B cell (primary cell): ENCODE results near the gene FOXD1. TPM values are rescaled to one million over a fixed set of nuclear protein-coding genes. Genes with fewer than 3 reads are reported as not detected.

ENCODE experiments used
- ATAC-seq: fragments of 200-7000 bp; cut with Tn5 transposase; one replicate; pipeline ENCODE4 v1.10.0; 2021; ENCODE audit warnings: low read depth, mild to moderate bottlenecking, moderate number of reproducible peaks, moderate library complexity
- CTCF ChIA-PET: fragments of 350-600 bp; sonication (Branson Sonifier 250); formaldehyde crosslinking; loops from one replicate; lab custom pipeline; 2021; ENCODE audit warnings: antibody characterized with exemption, inconsistent platforms; lab: Charles Lee
- POLR2A ChIA-PET: fragments of 350-600 bp; sonication (Branson Sonifier 250); formaldehyde crosslinking; loops from one replicate; lab custom pipeline; 2021; ENCODE audit warnings: antibody characterized with exemption; lab: Charles Lee
- DNase-seq: peaks from one replicate; pipeline ENCODE4 v3.0.0; 2013
- H2AFZ ChIP-seq: 2 replicates; pipeline ENCODE4 v1.6.1; 2012; ENCODE audit warnings: mild to moderate bottlenecking, low read depth, low read length; ENCODE audit not compliant: insufficient read depth, poor library complexity, severe bottlenecking
- H3K27ac ChIP-seq, 2 donors: 1 replicate in 1 of 2; 2 replicates in 1 of 2; pipeline ENCODE4 v1.5.1; 2012 to 2013; ENCODE audit warnings: low read length in 2 of 2, mild to moderate bottlenecking in 2 of 2, moderate library complexity in 1 of 2
- H3K27me3 ChIP-seq, 4 experiments: fragments of 200-600 bp in 1 of 4; sonication (generic) in 1 of 4; replicated peaks in 1 of 4; 1 replicate in 2 of 4; 2 replicates in 2 of 4; pipeline versions ENCODE4 v1.6.1 to v1.7.0; 2013 to 2016; ENCODE audit warnings: low read length in 3 of 4, mild to moderate bottlenecking in 2 of 4, mixed read lengths in 1 of 4, moderate library complexity in 1 of 4; ENCODE audit not compliant: insufficient read depth in 4 of 4, control insufficient read depth in 3 of 4; ENCODE audit errors: control extremely low read depth in 1 of 4
- H3K36me3 ChIP-seq, 2 experiments: replicated peaks in 1 of 2; 1 replicate in 1 of 2; 2 replicates in 1 of 2; pipeline versions ENCODE4 v1.6.1 to v1.7.1; 2013; ENCODE audit warnings: low read length in 1 of 2; ENCODE audit not compliant: insufficient read depth in 2 of 2, control insufficient read depth in 1 of 2; ENCODE audit errors: control extremely low read depth in 1 of 2, extremely low read depth in 1 of 2
- H3K4me1 ChIP-seq, 2 donors: fragments of 200-600 bp in 1 of 2; sonication (generic) in 1 of 2; 1 replicate in 1 of 2; 2 replicates in 1 of 2; pipeline versions ENCODE4 v1.5.1 to v1.6.1; 2013 to 2017; ENCODE audit warnings: low read length in 2 of 2; ENCODE audit not compliant: control insufficient read depth in 2 of 2, insufficient read depth in 2 of 2
- H3K4me2 ChIP-seq: replicated peaks from 2 replicates; pipeline ENCODE3; 2012; ENCODE audit warnings: mild to moderate bottlenecking, low read depth, low read length; ENCODE audit not compliant: poor library complexity, severe bottlenecking
- H3K4me3 ChIP-seq, 5 experiments: fragments of 200-600 bp in 1 of 5; sonication (generic) in 1 of 5; 1 replicate in 3 of 5; 2 replicates in 2 of 5; pipeline versions ENCODE4 v1.5.1 to v1.7.0; 2011 to 2016; ENCODE audit warnings: low read length in 4 of 5, mild to moderate bottlenecking in 4 of 5, low read depth in 2 of 5, control low read depth in 1 of 5, moderate library complexity in 1 of 5; ENCODE audit not compliant: insufficient read depth in 1 of 5; ENCODE audit errors: control extremely low read depth in 1 of 5, extremely low read depth in 1 of 5
- H3K79me2 ChIP-seq: fragments of 200-600 bp; sonication (generic); one replicate; pipeline ENCODE4 v1.6.0; 2016; ENCODE audit warnings: low read length; ENCODE audit not compliant: control insufficient read depth, insufficient read depth
- H3K9ac ChIP-seq: fragments of 200-600 bp; sonication (generic); 2 replicates; pipeline ENCODE4 v1.6.1; 2017; ENCODE audit warnings: mild to moderate bottlenecking, low read length, moderate library complexity
- H3K9me3 ChIP-seq, 3 donors: one replicate each; pipeline versions ENCODE4 v1.6.1 to v1.7.1; 2013; ENCODE audit warnings: low read length in 2 of 3; ENCODE audit not compliant: control insufficient read depth in 2 of 3, insufficient read depth in 1 of 3; ENCODE audit errors: control extremely low read depth in 1 of 3
- H4K20me1 ChIP-seq: 2 replicates; pipeline ENCODE4 v1.6.0; 2012; ENCODE audit warnings: mild to moderate bottlenecking, low read length; ENCODE audit not compliant: insufficient read depth, control insufficient read depth, poor library complexity, severe bottlenecking
- H3K27ac Mint-ChIP-seq: one replicate; pipeline ENCODE4 v1.8.0; 2021; ENCODE audit warnings: mixed read lengths
- H3K27me3 Mint-ChIP-seq: one replicate; pipeline ENCODE4 v1.8.0; 2021; ENCODE audit warnings: mixed read lengths
- H3K4me1 Mint-ChIP-seq: one replicate; pipeline ENCODE4 v1.8.0; 2021; ENCODE audit warnings: mixed read lengths
- H3K4me3 Mint-ChIP-seq: one replicate; pipeline ENCODE4 v1.8.0; 2021; ENCODE audit warnings: mixed read lengths
- H3K9me3 Mint-ChIP-seq: one replicate; pipeline ENCODE4 v1.8.0; 2022; ENCODE audit warnings: mixed read lengths; ENCODE audit not compliant: insufficient read depth
- CTCF ChIP-seq: fragments of 200-600 bp; IDR thresholded peaks from one replicate; pipeline ENCODE4 v1.8.0; 2022; ENCODE audit warnings: antibody characterized with exemption, mild to moderate bottlenecking
- EZH2 ChIP-seq: IDR thresholded peaks from 2 replicates; pipeline ENCODE4 v1.6.1; 2012; ENCODE audit warnings: borderline replicate concordance, low read depth, mild to moderate bottlenecking, moderate library complexity, low read length; ENCODE audit not compliant: insufficient read depth, poor library complexity, severe bottlenecking
- WGBS: methylation state at CpG from one replicate; pipeline ENCODE4 v1.1.5; 2013; ENCODE audit warnings: missing lambda C conversion rate; ENCODE audit not compliant: insufficient coverage; 5-methylcytosine and 5-hydroxymethylcytosine counted together
- intact Hi-C: fragments of 100-400 bp; cut with micrococcal nuclease; formaldehyde crosslinking; loops from one replicate; pipeline ENCODE4 v1.10.0; 2022
- polyA plus RNA-seq: library from polyadenylated mRNA; depleted of rRNA; stranded (reverse); fragments of >200 nt; gene quantifications from 2 replicates; pipeline ENCODE4 v1.2.3, GENCODE V29; 2012
- total RNA-seq, 2 donors: library from RNA; stranded (reverse); fragments of 120-200 nt in 1 of 2; gene quantifications; 1 replicate in 1 of 2; 2 replicates in 1 of 2; pipeline versions ENCODE4 v1.2.3 to v1.2.4, GENCODE V29; 2013 to 2022

Gene FOXD1
- total and polyA plus RNA-seq, 2 donors (not counting 1 experiment from before 2014, with no cell fraction given) = 0.34 to 0.49 TPM

DNA sequence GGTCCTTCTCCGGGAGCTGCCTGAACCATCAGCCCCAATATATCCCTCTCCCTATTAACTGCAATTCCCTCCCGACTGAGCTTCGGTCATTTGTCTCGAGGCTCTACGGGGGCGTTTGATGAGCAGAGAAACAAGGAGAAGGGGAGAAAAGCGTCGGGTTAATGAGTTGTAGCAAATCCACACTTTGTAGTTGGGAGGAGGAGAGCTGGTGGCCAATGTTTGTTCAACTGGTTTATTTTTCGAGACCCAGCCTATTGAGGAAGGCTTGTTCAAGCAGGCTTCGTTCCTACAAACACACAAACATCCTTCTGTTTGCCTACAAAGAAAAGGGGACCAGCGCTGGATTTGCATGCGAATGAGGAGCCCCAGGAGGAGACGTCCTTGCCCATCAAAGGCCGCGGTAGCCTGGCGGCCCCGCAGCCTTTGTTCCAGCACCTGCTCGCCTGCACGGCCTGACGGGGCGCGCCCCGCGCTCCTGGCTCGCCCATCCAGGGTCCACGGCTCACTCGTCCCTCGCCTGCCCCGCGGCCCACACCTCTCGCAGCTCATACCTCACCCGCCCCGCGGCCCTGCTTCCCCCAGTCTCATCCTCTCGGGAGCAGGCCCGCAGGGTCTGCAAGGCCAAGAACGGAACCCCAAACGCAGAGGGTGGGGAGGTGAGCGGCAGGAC, 4.6 kb downstream of the FOXD1 start:
- no peak for TF ChIP-seq CTCF
- no peak for TF ChIP-seq EZH2
- intact Hi-C loops = no loop called here
- Histone ChIP-seq H3K79me2 (no peaks in the 10 kb centered on the region), H3K9me3 (peaks cover 1 to 33% (median 4%) of the 10 kb centered on the region in 3 donors), H3K4me2 (no peak overlapping the region), H3K27me3 (peaks cover 10 to 81% (median 69%) of the 10 kb centered on the region in 4 experiments), H3K36me3 (no peaks in the 10 kb centered on the region), H4K20me1 (no peaks in the 10 kb centered on the region), H3K9ac (no peak overlapping the region), H3K4me3 (no peak overlapping the region), H3K4me1 (peaks cover 11 to 38% of the 10 kb centered on the region in 2 donors), H2AFZ (no peak overlapping the region), H3K27ac (no peak overlapping the region)
- 11% methylated on average over 37 of the region's 39 CpGs for WGBS
- H3K9me3 Mint-ChIP-seq = no peaks in the 10 kb centered on the region
- H3K4me1 Mint-ChIP-seq = peaks cover 11% of the 10 kb centered on the region
- H3K4me3 Mint-ChIP-seq = no peak overlapping the region
- peaks cover 67% of the 10 kb centered on the region for H3K27me3 Mint-ChIP-seq
- POLR2A ChIA-PET = no interaction called here
- DNase-seq (no peak), ATAC-seq (no peak)
- no peak overlapping the region for H3K27ac Mint-ChIP-seq
- CTCF ChIA-PET = interaction anchor here (3.5 kb wide), 1 partner anchor 10 kb away, joined by 10 read pairs; no protein-coding TSS in a partner anchor

DNA sequence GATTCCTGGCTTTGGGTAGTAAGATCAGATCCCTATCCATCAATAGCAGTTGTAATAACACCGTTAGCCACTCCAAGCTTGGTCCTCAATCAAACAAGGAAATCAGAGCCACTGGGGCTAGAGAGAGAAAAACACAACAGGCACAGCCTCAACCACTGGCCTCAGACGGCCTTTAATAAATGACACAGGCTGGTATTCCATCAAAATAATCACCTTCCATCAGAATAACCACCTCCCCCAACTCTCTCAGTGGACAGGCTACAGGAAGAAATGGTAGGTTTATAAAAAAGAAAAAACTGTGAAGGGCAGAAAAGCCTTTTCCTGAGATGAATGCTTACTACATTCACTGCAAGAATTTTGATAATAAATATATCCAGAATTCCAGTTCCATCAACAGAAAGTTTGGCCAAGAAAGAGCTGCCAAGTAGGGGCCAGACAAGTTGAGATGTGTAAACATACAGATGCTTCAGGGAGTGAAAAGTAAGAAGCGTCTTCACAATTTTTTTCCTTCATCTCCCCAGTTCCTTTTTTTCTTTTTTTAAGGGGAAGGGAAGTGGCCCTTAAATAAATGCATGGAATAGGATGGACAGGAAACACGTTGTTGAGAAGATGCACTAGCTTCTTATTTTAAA, 5.5 kb downstream of the FOXD1 start:
- Histone ChIP-seq H3K4me2 (no peak overlapping the region), H3K79me2 (no peaks in the 10 kb centered on the region), H2AFZ (no peak overlapping the region), H3K27ac (no peak overlapping the region), H3K36me3 (no peaks in the 10 kb centered on the region), H3K27me3 (peaks cover 11 to 84% (median 75%) of the 10 kb centered on the region in 4 experiments), H3K9me3 (peaks cover 1 to 27% (median 2%) of the 10 kb centered on the region in 3 donors), H3K9ac (no peak overlapping the region), H3K4me1 (peaks cover 6 to 35% of the 10 kb centered on the region in 2 donors), H4K20me1 (no peaks in the 10 kb centered on the region), H3K4me3 (no peak overlapping the region)
- H3K27me3 Mint-ChIP-seq = peaks cover 71% of the 10 kb centered on the region
- ChIA-PET CTCF (interaction anchor here (3.5 kb wide), 1 partner anchor 11 kb away, joined by 10 read pairs; no protein-coding TSS in a partner anchor), POLR2A (no interaction called here)
- 0% methylated on average over 1 of the region's 4 CpGs for WGBS
- peaks cover 6% of the 10 kb centered on the region for H3K4me1 Mint-ChIP-seq
- TF ChIP-seq EZH2 = no peak
- TF ChIP-seq CTCF = no peak
- no peak for DNase-seq
- intact Hi-C loops = no loop called here
- H3K4me3 Mint-ChIP-seq = no peak overlapping the region
- H3K27ac Mint-ChIP-seq = no peak overlapping the region
- H3K9me3 Mint-ChIP-seq = no peaks in the 10 kb centered on the region
- no peak for ATAC-seq
